Neural cell (in vitro differentiated cells): ENCODE data around the gene TSC22D3. TPM values are rescaled to one million over a fixed set of nuclear protein-coding genes. Genes with fewer than 3 reads are reported as not detected.

Experiments used
- H2AFZ ChIP-seq: fragments of 200-600, 300-800 bp; sonication (generic), shearing (Covaris generic); 2 replicates; pipeline ENCODE4 v1.6.0; 2014; ENCODE audit warnings: low read depth, mild to moderate bottlenecking, antibody characterized with exemption, low read length, moderate library complexity
- H3F3A ChIP-seq: fragments of 200-600 bp; shearing (Covaris generic); 2 replicates; pipeline ENCODE4 v1.6.1; 2016; ENCODE audit warnings: mild to moderate bottlenecking, moderate library complexity, mixed read lengths, antibody characterized with exemption, low read length; ENCODE audit not compliant: insufficient read depth, poor library complexity, severe bottlenecking
- H3K27ac ChIP-seq: fragments of 200-600, 300-800 bp; sonication (generic), shearing (Covaris generic); 2 replicates; pipeline ENCODE4 v1.5.1; 2014; ENCODE audit warnings: mild to moderate bottlenecking, low read length, moderate library complexity
- H3K27me3 ChIP-seq: fragments of 300-800, 200-600 bp; sonication (generic), shearing (Covaris generic); 2 replicates; pipeline ENCODE4 v1.6.0; 2014; ENCODE audit warnings: mild to moderate bottlenecking, low read depth, low read length, moderate library complexity; ENCODE audit not compliant: insufficient read depth
- H3K36me3 ChIP-seq: fragments of 300-800, 200-600 bp; sonication (generic), shearing (Covaris generic); 2 replicates; pipeline ENCODE4 v1.5.1; 2014; ENCODE audit warnings: mild to moderate bottlenecking, antibody characterized with exemption, low read length, moderate library complexity; ENCODE audit not compliant: insufficient read depth
- H3K4me2 ChIP-seq: fragments of 300-800, 200-600 bp; sonication (generic), shearing (Covaris generic); 2 replicates; pipeline ENCODE4 v1.6.0; 2014; ENCODE audit warnings: mild to moderate bottlenecking, low read length
- H3K4me3 ChIP-seq: fragments of 300-800, 200-600 bp; sonication (generic), shearing (Covaris generic); 2 replicates; pipeline ENCODE4 v1.5.1; 2014; ENCODE audit warnings: mild to moderate bottlenecking, low read length, moderate library complexity
- H3K79me2 ChIP-seq: fragments of 200-600 bp; shearing (Covaris generic); replicated peaks from 2 replicates; pipeline ENCODE4 v1.6.0; 2014; ENCODE audit warnings: mild to moderate bottlenecking, low read length, moderate library complexity; ENCODE audit not compliant: insufficient read depth
- H3K9ac ChIP-seq: fragments of 300-800, 200-600 bp; sonication (generic), shearing (Covaris generic); 2 replicates; pipeline ENCODE4 v1.6.1; 2016; ENCODE audit warnings: mild to moderate bottlenecking, low read length, mixed read lengths
- H3K9me2 ChIP-seq: fragments of 200-600 bp; shearing (Covaris generic); 2 replicates; pipeline ENCODE4 v1.6.1; 2016; ENCODE audit warnings: mild to moderate bottlenecking, low read length, mixed read lengths; ENCODE audit not compliant: insufficient read depth
- H3K9me3 ChIP-seq: fragments of 200-600, 300-800 bp; sonication (generic), shearing (Covaris generic); 2 replicates; pipeline ENCODE4 v1.6.1; 2016; ENCODE audit warnings: mild to moderate bottlenecking, mixed run types, low read length, moderate library complexity, mixed read lengths
- H4K20me1 ChIP-seq: fragments of 200-600 bp; shearing (Covaris generic); 2 replicates; pipeline ENCODE4 v1.6.1; 2016; ENCODE audit warnings: mild to moderate bottlenecking, mixed run types; ENCODE audit not compliant: insufficient read depth
- CTCF ChIP-seq: fragments of 450-650 bp; IDR thresholded peaks from 2 replicates; pipeline ENCODE4 v1.5.1; 2014; ENCODE audit warnings: antibody characterized with exemption, mild to moderate bottlenecking, moderate library complexity; ENCODE audit not compliant: poor library complexity, severe bottlenecking
- EZH2 ChIP-seq: fragments of 200-600, 300-800 bp; shearing (Covaris generic), sonication (generic); IDR thresholded peaks from 2 replicates; pipeline ENCODE4 v1.6.1; 2014; ENCODE audit warnings: antibody characterized with exemption, low read length, borderline replicate concordance, mild to moderate bottlenecking; ENCODE audit not compliant: insufficient read depth, poor library complexity, severe bottlenecking
- MXI1 ChIP-seq: fragments of 450-650 bp; conservative IDR thresholded peaks from 2 replicates; pipeline ENCODE4 v1.6.1; 2014; ENCODE audit warnings: antibody characterized with exemption, mild to moderate bottlenecking; ENCODE audit not compliant: poor library complexity, severe bottlenecking
- REST ChIP-seq: IDR thresholded peaks from 2 replicates; pipeline ENCODE4 v1.6.1; 2012; ENCODE audit warnings: borderline replicate concordance
- SMC3 ChIP-seq: fragments of 450-650 bp; conservative IDR thresholded peaks from 2 replicates; pipeline ENCODE4 v1.6.1; 2014; ENCODE audit warnings: antibody characterized with exemption, mild to moderate bottlenecking, moderate library complexity; ENCODE audit not compliant: poor library complexity
- polyA plus RNA-seq: library from polyadenylated mRNA; depleted of rRNA; stranded (reverse); fragments of >200 nt; gene quantifications from 2 replicates; pipeline ENCODE4 v1.2.3, GENCODE V29; 2014

The TSC22D3 gene
- polyA plus RNA-seq, 1 donor from 2014 or later = 96.8 TPM

GRCh38 chrX:107758231-107758766 lies 17.3 kb downstream of the TSC22D3 start:
- H3K4me3 ChIP-seq = no peak overlapping the region
- no peaks in the 10 kb centered on the region for H3F3A ChIP-seq
- H4K20me1 ChIP-seq = no peaks in the 10 kb centered on the region
- no peaks in the 10 kb centered on the region for H3K27me3 ChIP-seq
- no peaks in the 10 kb centered on the region for H3K9me3 ChIP-seq
- H3K9me2 ChIP-seq = no peaks in the 10 kb centered on the region
- H3K27ac ChIP-seq = no peak overlapping the region
- TF ChIP-seq REST (no peak), MXI1 (no peak), SMC3 (no peak), EZH2 (no peak), CTCF (no peak)
- H3K4me2 ChIP-seq = no peak overlapping the region
- no peak overlapping the region for H3K9ac ChIP-seq
- H3K36me3 ChIP-seq = no peaks in the 10 kb centered on the region
- no peaks in the 10 kb centered on the region for H3K79me2 ChIP-seq
- H2AFZ ChIP-seq = no peak overlapping the region

DNA sequence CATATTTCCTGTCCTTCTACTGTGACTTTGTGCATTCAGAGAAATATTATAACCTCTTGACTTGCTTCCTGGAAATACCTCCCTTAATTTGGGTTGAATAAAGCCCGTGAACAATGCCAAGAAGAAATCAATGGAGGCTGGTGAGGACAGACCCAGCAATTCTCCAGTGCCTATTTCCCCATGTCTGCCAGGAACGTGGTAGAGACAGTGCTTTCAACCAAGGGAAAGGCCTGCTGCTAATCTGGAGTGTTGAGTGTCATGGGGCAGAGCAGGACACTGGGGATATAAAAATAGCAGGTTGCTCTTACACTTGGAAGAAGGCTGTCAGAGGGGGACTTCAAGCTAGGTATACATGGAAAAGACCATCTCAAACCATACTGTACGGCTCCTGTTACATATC lies 19.9 kb downstream of the TSC22D3 start:
- no peak overlapping the region for H3K4me3 ChIP-seq
- H3K9me3 ChIP-seq = no peaks in the 10 kb centered on the region
- H3K36me3 ChIP-seq = no peaks in the 10 kb centered on the region
- no peaks in the 10 kb centered on the region for H3F3A ChIP-seq
- no peak overlapping the region for H2AFZ ChIP-seq
- no peak overlapping the region for H3K9ac ChIP-seq
- H3K9me2 ChIP-seq = no peaks in the 10 kb centered on the region
- H3K79me2 ChIP-seq = no peaks in the 10 kb centered on the region
- TF ChIP-seq REST = no peak
- H4K20me1 ChIP-seq = no peaks in the 10 kb centered on the region
- no peaks in the 10 kb centered on the region for H3K27me3 ChIP-seq
- H3K4me2 ChIP-seq = no peak overlapping the region
- H3K27ac ChIP-seq = no peak overlapping the region
